Smooth muscle cell (in vitro differentiated cells): ENCODE measurements around the gene NCKAP5. TPM values are rescaled to one million over a fixed set of nuclear protein-coding genes. Genes with fewer than 3 reads are reported as not detected.

Source experiments
- DNase-seq: peaks from one replicate; lab custom pipeline; 2025; ENCODE audit not compliant: unreplicated experiment; lab: John Stamatoyannopoulos, UW
- H2AFZ ChIP-seq: fragments of 200-600 bp; sonication (generic); 2 replicates; pipeline ENCODE4 v1.6.0; 2016; ENCODE audit warnings: antibody characterized with exemption, low read depth, mild to moderate bottlenecking
- H3F3A ChIP-seq: fragments of 200-600 bp; sonication (generic); 2 replicates; pipeline ENCODE4 v1.6.0; 2017; ENCODE audit warnings: antibody characterized with exemption, low read depth
- H3K27ac ChIP-seq: fragments of 200-600 bp; sonication (generic); 2 replicates; pipeline ENCODE4 v1.5.1; 2016; ENCODE audit warnings: low read depth, mild to moderate bottlenecking
- H3K27me3 ChIP-seq: fragments of 200-600 bp; sonication (generic); 2 replicates; pipeline ENCODE4 v1.6.1; 2016; ENCODE audit warnings: low read depth, mild to moderate bottlenecking
- H3K36me3 ChIP-seq: fragments of 200-600 bp; sonication (generic); 2 replicates; pipeline ENCODE4 v1.5.1; 2016; ENCODE audit warnings: low read depth
- H3K4me1 ChIP-seq: fragments of 200-600 bp; sonication (generic); 2 replicates; pipeline ENCODE4 v1.5.1; 2016; ENCODE audit warnings: low read depth
- H3K4me2 ChIP-seq: fragments of 200-600 bp; sonication (generic); 2 replicates; pipeline ENCODE4 v1.6.0; 2016; ENCODE audit warnings: mild to moderate bottlenecking
- H3K4me3 ChIP-seq: fragments of 200-600 bp; sonication (generic); 2 replicates; pipeline ENCODE4 v1.5.1; 2016; ENCODE audit warnings: mild to moderate bottlenecking
- H3K79me2 ChIP-seq: fragments of 200-600 bp; sonication (generic); 2 replicates; pipeline ENCODE4 v1.6.0; 2016; ENCODE audit warnings: low read depth, mild to moderate bottlenecking
- H3K9ac ChIP-seq: fragments of 200-600 bp; sonication (generic); 2 replicates; pipeline ENCODE4 v1.6.0; 2016; ENCODE audit warnings: low read depth
- H3K9me3 ChIP-seq: fragments of 200-600 bp; sonication (generic); replicated peaks from 2 replicates; pipeline ENCODE4 v1.5.1; 2016; ENCODE audit warnings: low read depth
- H4K20me1 ChIP-seq: fragments of 200-600 bp; sonication (generic); 2 replicates; pipeline ENCODE4 v1.6.0; 2016; ENCODE audit warnings: low read depth
- CTCF ChIP-seq: fragments of 200-600 bp; sonication (generic); IDR thresholded peaks from 2 replicates; pipeline ENCODE4 v1.5.1; 2017; ENCODE audit warnings: borderline replicate concordance, mild to moderate bottlenecking, antibody characterized with exemption; ENCODE audit not compliant: insufficient read depth, poor library complexity, severe bottlenecking
- WGBS: methylation state at CpG from one replicate; pipeline ENCODE4 v1.1.7; 2016; ENCODE audit warnings: low lambda C conversion rate; 5-methylcytosine and 5-hydroxymethylcytosine counted together
- polyA plus RNA-seq: library from polyadenylated mRNA; unstranded; fragments of >200 nt; fragmentation: Nextera tagmentation; extraction: Ambion mirVana; gene quantifications from 2 replicates; pipeline ENCODE4 v1.2.1, GENCODE V29; 2016
- total RNA-seq: library from RNA; depleted of rRNA; stranded (reverse); fragments of >200 nt; gene quantifications from 2 replicates; pipeline ENCODE4 v1.2.3, GENCODE V29; 2014

Gene NCKAP5
- total and polyA plus RNA-seq, 2 experiments from 2014 or later: 4.6 to 9.5 TPM

GRCh38 chr2:132884292-132884691, 684.0 kb downstream of the NCKAP5 start:
- Histone ChIP-seq H3K4me3 (no peak overlapping the region), H3K79me2 (no peaks in the 10 kb centered on the region), H3K27me3 (no peaks in the 10 kb centered on the region), H3K27ac (no peak overlapping the region), H3K4me1 (no peaks in the 10 kb centered on the region), H4K20me1 (no peaks in the 10 kb centered on the region), H3F3A (no peaks in the 10 kb centered on the region), H3K9ac (no peak overlapping the region), H2AFZ (no peak overlapping the region), H3K4me2 (no peak overlapping the region), H3K36me3 (no peaks in the 10 kb centered on the region), H3K9me3 (peaks cover 6% of the 10 kb centered on the region)
- DNase-seq: no peak
- 89% methylated on average over 4 of the region's 4 CpGs for WGBS
- no peak for TF ChIP-seq CTCF

- no peak overlapping the region for H3K4me3 ChIP-seq
- H3K9me3 ChIP-seq: peaks cover 6% of the 10 kb centered on the region
- H3K4me1 ChIP-seq: no peaks in the 10 kb centered on the region
- no peak overlapping the region for H3K4me2 ChIP-seq
- no peaks in the 10 kb centered on the region for H3K27me3 ChIP-seq
- H3K9ac ChIP-seq: no peak overlapping the region
- H3K27ac ChIP-seq: no peak overlapping the region
- H3F3A ChIP-seq: no peaks in the 10 kb centered on the region
- no peaks in the 10 kb centered on the region for H3K36me3 ChIP-seq
- H3K79me2 ChIP-seq: no peaks in the 10 kb centered on the region
- no peak for DNase-seq
- TF ChIP-seq CTCF: no peak
- no peak overlapping the region for H2AFZ ChIP-seq
- no peaks in the 10 kb centered on the region for H4K20me1 ChIP-seq
- WGBS: 85% methylated on average over 5 of the region's 5 CpGs
Measured at GRCh38 chr2:132883430-132883829, 684.8 kb downstream of the NCKAP5 start.

- Histone ChIP-seq H3F3A (no peaks in the 10 kb centered on the region), H4K20me1 (no peaks in the 10 kb centered on the region), H3K79me2 (no peaks in the 10 kb centered on the region), H3K27me3 (no peaks in the 10 kb centered on the region), H3K36me3 (no peaks in the 10 kb centered on the region), H3K9ac (no peak overlapping the region), H3K27ac (no peak overlapping the region), H2AFZ (no peak overlapping the region), H3K4me3 (no peak overlapping the region), H3K9me3 (peaks cover under 1% of the 10 kb centered on the region), H3K4me1 (no peaks in the 10 kb centered on the region), H3K4me2 (no peak overlapping the region)
- WGBS: 92% methylated on average over 1 of the region's 1 CpG
- DNase-seq: no peak
- TF ChIP-seq CTCF: no peak
Measured at GRCh38 chr2:132881546-132881945, 686.7 kb downstream of the NCKAP5 start.

GRCh38 chr2:132877923-132878322, 690.3 kb downstream of the NCKAP5 start:
- H3F3A ChIP-seq: no peaks in the 10 kb centered on the region
- H3K9ac ChIP-seq: no peak overlapping the region
- DNase-seq: no peak
- no peaks in the 10 kb centered on the region for H3K4me1 ChIP-seq
- TF ChIP-seq CTCF: no peak
- H3K4me2 ChIP-seq: no peak overlapping the region
- H4K20me1 ChIP-seq: no peaks in the 10 kb centered on the region
- H3K9me3 ChIP-seq: no peaks in the 10 kb centered on the region
- H3K27ac ChIP-seq: no peak overlapping the region
- H3K4me3 ChIP-seq: no peak overlapping the region
- H2AFZ ChIP-seq: no peak overlapping the region
- no peaks in the 10 kb centered on the region for H3K79me2 ChIP-seq
- H3K27me3 ChIP-seq: no peaks in the 10 kb centered on the region
- 92% methylated on average over 9 of the region's 9 CpGs for WGBS
- no peaks in the 10 kb centered on the region for H3K36me3 ChIP-seq
